B cell (primary cell): ENCODE data around the gene LANCL1.

Source experiments
- CTCF ChIP-seq: fragments of 200-600 bp; IDR thresholded peaks from one replicate; pipeline ENCODE4 v1.8.0; 2022; ENCODE audit warnings: antibody characterized with exemption, mild to moderate bottlenecking
- EZH2 ChIP-seq: IDR thresholded peaks from 2 replicates; pipeline ENCODE4 v1.6.1; 2012; ENCODE audit warnings: borderline replicate concordance, low read depth, mild to moderate bottlenecking, moderate library complexity, low read length; ENCODE audit not compliant: insufficient read depth, poor library complexity, severe bottlenecking

GRCh38 chr2:210517264-210517663 lies 40.7 kb upstream of the LANCL1 start:
- TF ChIP-seq CTCF (no peak), EZH2 (no peak)
